Measurements from ENCODE around the gene TMEM82. TPM values are rescaled to one million over a fixed set of nuclear protein-coding genes. Genes with fewer than 3 reads are reported as not detected.
A peak's percentile ranks its signal among the peaks of the same experiment; 100 is the strongest.

Gene TMEM82
- total RNA-seq, 1 donor from 2014 or later, result not detected

DNA sequence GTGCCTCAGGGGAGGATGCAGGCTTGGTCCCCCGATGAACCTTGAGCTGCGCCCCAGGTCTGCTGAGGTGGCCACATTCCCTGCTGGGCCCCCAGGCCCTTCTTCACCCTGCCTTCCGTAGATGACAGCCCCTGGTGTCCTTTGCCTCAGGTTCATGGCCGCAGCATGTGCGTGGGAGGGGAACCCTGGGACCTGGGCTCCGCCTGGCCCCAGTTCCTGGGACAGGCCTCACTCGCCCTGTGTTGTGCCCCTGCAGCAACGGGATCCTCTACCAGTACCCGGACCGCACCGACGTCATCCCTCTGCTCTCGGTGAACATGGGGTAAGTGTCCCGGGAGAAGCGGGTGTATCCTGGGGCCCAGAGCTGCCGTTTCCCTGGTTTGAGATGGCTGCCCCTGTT, 11.4 kb upstream of the TMEM82 start:
- Histone ChIP-seq H3K4me1 (peaks cover 3% of the 10 kb centered on the region), H3K36me3 (peaks cover 92% of the 10 kb centered on the region), H3K4me3 (no peak overlapping the region), H3K27me3 (no peaks in the 10 kb centered on the region), H3K27ac (no peak overlapping the region), H3K9me3 (no peaks in the 10 kb centered on the region)
- ATAC-seq (no peak), DNase-seq (no peak)
- intact Hi-C loops (cut with DNase I), result no loop called here
- TF ChIP-seq, protein P1, sequence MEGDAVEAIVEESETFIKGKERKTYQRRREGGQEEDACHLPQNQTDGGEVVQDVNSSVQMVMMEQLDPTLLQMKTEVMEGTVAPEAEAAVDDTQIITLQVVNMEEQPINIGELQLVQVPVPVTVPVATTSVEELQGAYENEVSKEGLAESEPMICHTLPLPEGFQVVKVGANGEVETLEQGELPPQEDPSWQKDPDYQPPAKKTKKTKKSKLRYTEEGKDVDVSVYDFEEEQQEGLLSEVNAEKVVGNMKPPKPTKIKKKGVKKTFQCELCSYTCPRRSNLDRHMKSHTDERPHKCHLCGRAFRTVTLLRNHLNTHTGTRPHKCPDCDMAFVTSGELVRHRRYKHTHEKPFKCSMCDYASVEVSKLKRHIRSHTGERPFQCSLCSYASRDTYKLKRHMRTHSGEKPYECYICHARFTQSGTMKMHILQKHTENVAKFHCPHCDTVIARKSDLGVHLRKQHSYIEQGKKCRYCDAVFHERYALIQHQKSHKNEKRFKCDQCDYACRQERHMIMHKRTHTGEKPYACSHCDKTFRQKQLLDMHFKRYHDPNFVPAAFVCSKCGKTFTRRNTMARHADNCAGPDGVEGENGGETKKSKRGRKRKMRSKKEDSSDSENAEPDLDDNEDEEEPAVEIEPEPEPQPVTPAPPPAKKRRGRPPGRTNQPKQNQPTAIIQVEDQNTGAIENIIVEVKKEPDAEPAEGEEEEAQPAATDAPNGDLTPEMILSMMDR (IDR thresholded peaks at IDR 0.05), result no peak

DNA sequence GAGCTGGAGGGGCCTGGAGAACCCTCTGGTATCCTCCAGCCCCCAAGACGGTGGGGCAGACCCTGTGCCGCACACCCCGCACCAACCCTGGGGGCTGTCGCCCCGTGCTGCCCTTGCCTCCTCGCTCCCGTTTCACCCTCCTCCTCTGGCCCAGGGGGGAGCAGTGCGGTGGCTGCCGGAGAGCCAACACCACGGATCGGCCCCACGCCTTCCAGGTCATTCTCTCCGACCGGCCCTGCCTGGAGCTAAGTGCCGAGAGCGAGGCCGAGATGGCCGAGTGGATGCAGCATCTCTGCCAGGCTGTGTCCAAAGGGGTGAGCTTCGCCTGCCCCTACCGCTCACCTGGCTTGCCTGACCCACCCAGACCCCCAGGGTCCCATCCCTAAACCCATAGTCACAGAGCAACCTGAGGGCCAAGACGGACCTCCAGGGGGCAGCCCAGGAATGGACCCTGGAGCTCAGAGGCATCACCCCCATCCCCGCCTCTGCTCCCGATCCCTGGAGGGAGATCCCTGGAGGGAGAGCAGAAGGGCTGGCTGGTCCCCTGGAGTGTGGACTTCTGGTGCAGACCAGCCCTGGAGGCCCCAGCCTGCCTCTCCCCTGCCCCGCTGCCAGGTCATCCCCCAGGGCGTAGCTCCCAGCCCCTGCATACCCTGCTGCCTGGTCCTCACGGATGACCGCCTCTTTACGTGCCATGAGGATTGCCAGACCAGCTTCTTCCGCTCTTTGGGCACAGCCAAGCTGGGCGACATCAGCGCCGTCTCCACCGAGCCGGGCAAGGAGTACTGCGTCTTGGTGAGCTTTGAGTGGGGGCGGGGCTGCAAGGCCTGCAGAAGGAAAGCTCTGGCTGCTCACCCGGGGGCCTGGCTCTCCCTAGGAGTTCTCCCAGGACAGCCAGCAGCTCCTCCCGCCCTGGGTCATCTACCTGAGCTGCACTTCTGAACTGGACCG, 10.3 kb upstream of the TMEM82 start:
- no peaks in the 10 kb centered on the region for H3K9me3 ChIP-seq
- H3K27ac ChIP-seq, result no peak overlapping the region
- peaks cover 81% of the 10 kb centered on the region for H3K36me3 ChIP-seq
- no peak for DNase-seq
- H3K27me3 ChIP-seq, result no peaks in the 10 kb centered on the region
- no peak overlapping the region for H3K4me3 ChIP-seq
- peaks cover 14% of the 10 kb centered on the region for H3K4me1 ChIP-seq
- intact Hi-C loops (cut with DNase I), result no loop called here
- TF ChIP-seq, protein P1 (IDR thresholded peaks at IDR 0.05), result no peak
- ATAC-seq, result no peak

DNA sequence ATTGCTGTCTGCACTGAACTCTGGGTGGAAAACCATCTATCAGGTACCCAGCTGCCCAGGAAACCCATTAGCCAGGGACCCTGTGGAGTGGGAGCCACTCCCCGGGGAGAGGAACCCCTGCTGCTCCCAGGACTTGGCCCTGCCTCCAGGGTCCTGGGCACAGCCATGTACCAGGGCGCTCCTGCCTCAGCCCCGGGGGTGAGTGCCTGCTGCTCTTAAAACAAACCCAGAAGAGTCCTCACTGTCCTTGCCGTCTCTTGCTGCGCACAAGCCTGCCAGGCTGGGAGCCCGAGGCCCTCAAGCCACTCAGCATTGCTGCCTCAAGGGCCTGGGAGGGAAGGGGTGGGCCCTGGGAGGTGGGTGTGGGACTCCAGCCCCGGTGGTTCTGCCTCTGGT, 9.6 kb upstream of the TMEM82 start:
- peaks cover 74% of the 10 kb centered on the region for H3K36me3 ChIP-seq

DNA sequence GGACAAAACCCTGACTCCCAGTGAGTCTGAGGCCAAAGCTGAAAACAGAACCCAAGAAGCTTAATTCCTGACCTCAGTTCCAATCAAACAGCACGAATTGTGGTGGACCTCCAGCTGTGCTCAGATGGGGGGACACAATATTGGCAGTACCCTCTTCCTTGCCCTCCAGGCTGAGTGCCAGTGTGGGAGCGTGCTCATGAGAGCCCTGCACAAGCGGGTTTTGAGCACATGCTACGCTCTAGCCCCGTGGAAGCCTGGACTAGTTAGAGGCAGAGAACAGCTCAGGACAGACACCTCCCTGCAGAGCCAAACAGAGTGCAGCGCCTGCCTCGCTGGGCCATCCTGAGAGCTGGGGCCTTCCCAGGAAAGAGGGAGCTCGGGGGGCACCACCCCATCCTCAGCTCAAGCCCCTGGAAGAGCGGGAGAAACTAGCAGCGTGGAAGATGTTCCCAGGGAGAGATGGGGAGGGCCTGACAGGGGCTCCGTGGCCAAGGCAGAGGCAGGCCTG, 9.0 kb upstream of the TMEM82 start:
- DNase-seq (no peak), ATAC-seq (no peak)
- Histone ChIP-seq H3K4me3 (no peak overlapping the region), H3K4me1 (peaks cover 14% of the 10 kb centered on the region), H3K36me3 (peaks cover 68% of the 10 kb centered on the region), H3K27ac (no peak overlapping the region), H3K9me3 (no peaks in the 10 kb centered on the region), H3K27me3 (no peaks in the 10 kb centered on the region)
- TF ChIP-seq, protein P1 (IDR thresholded peaks at IDR 0.05), result no peak
- intact Hi-C loops (cut with DNase I), result no loop called here

More for the DNA sequence above, 9.6 kb upstream of the TMEM82 start:
- no peaks in the 10 kb centered on the region for H3K27me3 ChIP-seq
- TF ChIP-seq, protein P1 (IDR thresholded peaks at IDR 0.05), result no peak
- H3K9me3 ChIP-seq, result no peaks in the 10 kb centered on the region
- no peak overlapping the region for H3K4me3 ChIP-seq
- ATAC-seq (peak; percentile 1), DNase-seq (no peak)
- intact Hi-C loops (cut with DNase I), result no loop called here
- H3K4me1 ChIP-seq, result peaks cover 14% of the 10 kb centered on the region
- H3K27ac ChIP-seq, result no peak overlapping the region

DNA sequence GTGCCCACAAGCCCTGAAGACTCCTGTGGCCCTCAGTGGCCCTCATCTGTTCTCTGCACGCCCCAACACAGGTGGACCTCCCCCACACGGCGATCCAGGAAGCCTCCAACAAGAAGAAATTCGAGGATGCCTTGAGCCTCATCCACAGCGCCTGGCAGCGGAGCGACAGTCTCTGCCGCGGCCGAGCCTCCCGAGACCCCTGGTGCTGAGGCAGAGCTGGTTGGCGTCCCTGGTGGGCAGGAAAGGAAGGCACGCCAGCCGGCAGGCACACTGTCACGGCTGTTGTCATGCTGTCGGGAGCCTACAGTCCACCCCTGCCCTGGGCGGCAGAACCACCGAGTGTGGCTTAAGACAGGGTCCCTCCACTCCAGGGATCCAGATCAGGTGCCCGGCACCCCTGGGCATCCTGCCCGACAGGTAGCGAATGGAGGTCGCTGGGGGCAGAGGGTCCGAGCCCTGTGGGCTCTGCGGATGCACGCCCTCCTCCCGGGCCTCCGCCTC, 8.5 kb upstream of the TMEM82 start:
- peaks cover 63% of the 10 kb centered on the region for H3K36me3 ChIP-seq
- no peak overlapping the region for H3K27ac ChIP-seq
- ATAC-seq, result no peak
- no peaks in the 10 kb centered on the region for H3K9me3 ChIP-seq
- intact Hi-C loops (cut with DNase I), result no loop called here
- H3K4me1 ChIP-seq, result peaks cover 14% of the 10 kb centered on the region
- TF ChIP-seq, protein P1 (IDR thresholded peaks at IDR 0.05), result no peak
- DNase-seq, result no peak
- H3K4me3 ChIP-seq, result no peak overlapping the region
- H3K27me3 ChIP-seq, result no peaks in the 10 kb centered on the region

All from upper lobe of right lung (tissue), 1 donor.